HG03378 (cell line): Measurements from ENCODE around the gene SEPTIN2.
"Not testable (repeated sequence)": the region's sequence is repeated elsewhere in the genome, so short reads cannot be mapped to it uniquely, and the experiment has no call there.

ENCODE experiments used
- ATAC-seq: cut with Tn5 transposase; IDR thresholded peaks from one replicate; pipeline ENCODE4 v1.9.1; 2021; ENCODE audit warnings: mild to moderate bottlenecking, moderate library complexity; ENCODE audit not compliant: unreplicated experiment

SEPTIN2 gene

DNA sequence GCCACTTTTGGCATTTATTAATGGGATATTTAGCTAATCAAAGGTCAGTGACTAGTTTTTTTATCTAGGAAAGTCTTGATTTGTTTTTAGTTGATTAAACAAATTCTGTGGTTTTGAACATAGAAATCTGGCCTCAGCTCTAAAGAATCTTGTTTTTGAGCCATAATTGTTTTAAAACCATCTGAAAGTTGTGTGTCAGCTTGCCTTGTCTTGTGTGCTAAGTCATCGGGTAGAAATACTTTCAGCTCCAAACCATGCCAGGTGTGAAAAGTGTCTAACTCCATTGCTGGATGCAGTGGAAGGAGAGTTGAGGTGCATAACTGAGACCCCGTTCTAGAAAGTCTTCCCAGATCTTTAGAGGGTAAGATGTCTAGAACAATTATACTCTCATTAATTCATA, 63.1 kb downstream of the SEPTIN2 start:
- no peak for ATAC-seq

DNA sequence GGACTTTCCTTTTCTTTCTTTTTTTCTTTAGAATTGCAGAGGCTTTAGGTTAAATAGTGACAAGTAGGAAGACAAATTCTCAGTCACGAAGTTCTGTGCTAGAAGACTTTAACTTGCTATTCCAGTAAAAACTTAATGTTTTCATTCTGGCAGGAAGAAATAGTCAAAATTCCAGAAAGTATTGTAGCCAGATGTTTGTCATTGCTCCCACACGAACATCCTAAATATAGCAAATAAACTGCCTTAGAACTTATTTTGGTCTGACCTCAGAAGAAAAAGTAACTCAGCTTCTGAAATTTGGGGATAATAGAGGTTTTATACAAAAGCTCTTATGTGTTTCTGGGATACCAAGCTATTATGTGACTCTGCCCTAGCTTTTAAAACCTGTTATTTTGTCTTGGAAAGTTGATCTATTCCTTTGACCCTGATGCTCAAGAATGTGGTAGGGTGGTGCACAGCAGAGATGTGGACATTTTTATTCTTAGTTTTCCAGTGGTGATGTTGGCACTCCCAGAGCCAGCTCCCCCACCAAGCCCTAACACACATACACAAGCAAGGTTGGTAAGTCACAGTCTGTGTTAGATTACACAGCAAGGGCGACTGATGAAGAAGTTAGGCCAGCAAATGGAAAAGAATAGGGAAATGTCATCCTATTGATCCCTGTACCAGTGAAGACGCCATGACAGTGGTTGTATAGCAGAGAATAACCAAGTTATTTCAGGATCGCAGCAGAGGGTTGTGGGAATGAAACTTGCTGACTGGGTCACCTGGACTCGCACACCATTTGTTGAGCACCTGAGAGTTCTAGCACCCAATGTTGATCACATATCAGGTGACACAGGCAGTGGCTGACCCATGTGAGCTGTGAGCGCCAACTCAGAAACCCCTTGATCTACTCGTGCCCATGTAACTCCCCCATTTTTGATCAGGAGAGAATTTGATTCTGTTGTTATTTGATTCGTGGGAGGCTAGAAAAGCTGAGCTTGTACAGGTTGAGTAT, 64.1 kb downstream of the SEPTIN2 start:
- no peak for ATAC-seq

DNA sequence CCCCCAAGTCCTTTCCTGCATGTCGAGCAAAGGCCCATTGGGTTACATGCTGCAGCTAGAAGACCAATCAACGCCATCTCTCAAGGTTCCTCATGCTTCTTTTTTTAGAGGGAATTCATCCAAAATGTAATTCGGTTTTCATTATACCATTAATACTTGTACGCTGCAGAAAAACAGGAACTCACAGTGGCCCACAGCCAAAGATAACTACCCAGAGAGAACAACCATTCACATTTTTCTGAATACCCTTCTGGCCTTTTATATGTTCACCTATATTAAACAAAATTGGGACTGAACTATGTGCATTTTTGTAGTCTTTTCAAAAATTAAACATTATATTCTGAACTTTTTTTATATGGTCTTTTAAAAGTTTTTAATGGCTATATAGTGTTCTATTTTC, 66.1 kb downstream of the SEPTIN2 start:
- no peak for ATAC-seq

DNA sequence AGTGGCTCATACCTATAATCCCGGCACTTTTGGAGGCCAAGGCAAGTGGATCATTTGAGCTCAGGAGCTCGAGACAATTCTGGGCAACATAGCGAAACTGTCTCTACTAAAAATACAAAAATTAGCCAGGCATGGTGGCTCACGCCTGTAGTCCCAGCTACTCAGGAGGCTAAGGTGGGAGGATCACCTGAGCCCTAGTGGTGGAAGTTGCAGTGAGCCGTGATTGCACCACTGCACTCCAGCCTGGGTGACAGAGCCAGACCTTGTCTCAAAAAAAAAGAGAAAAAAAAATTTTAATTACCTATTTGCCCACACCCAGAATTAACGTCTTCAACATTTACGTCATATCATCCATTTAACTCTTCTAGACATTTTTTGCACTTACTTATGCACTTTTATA, 69.7 kb downstream of the SEPTIN2 start:
- ATAC-seq = not testable (repeated sequence)

DNA sequence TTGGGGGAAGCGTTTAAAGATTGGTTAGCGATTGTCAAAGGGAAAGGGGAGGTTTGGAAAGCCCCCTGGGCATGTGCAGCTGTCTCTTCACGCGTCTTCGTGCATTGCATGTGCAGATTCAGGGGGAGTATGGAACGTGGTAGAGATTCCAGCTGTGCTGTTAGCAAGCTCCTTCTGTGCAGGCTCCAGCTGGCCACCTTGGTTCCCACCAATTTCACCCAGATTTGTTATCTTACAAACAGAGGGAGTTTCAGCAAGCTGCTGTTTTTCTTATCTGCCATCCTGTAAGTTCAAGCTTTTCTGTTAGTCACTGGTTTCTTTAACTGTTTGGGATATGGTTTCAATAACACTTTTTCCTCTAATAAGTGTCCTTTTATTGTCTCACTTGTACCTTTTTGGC, 70.8 kb downstream of the SEPTIN2 start:
- ATAC-seq = no peak

DNA sequence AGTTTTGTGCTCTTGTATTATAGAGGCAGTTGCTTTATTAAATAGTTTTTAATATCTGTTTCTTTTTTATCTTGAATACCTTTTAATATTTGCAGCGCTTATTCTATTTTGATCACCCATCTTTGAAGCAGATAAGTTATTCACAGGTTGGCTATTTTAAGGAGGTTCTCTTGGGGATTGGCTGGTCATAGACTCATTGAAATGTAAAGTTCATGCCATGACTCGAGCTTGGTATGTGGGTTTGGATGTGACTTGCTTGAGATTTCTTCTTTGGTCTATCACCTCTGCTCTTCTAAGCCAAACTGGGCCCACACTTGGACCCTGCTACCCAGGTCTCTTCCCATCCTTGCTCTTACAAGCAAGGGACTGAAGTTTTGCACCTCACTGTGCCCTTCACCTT, 74.0 kb downstream of the SEPTIN2 start:
- no peak for ATAC-seq

DNA sequence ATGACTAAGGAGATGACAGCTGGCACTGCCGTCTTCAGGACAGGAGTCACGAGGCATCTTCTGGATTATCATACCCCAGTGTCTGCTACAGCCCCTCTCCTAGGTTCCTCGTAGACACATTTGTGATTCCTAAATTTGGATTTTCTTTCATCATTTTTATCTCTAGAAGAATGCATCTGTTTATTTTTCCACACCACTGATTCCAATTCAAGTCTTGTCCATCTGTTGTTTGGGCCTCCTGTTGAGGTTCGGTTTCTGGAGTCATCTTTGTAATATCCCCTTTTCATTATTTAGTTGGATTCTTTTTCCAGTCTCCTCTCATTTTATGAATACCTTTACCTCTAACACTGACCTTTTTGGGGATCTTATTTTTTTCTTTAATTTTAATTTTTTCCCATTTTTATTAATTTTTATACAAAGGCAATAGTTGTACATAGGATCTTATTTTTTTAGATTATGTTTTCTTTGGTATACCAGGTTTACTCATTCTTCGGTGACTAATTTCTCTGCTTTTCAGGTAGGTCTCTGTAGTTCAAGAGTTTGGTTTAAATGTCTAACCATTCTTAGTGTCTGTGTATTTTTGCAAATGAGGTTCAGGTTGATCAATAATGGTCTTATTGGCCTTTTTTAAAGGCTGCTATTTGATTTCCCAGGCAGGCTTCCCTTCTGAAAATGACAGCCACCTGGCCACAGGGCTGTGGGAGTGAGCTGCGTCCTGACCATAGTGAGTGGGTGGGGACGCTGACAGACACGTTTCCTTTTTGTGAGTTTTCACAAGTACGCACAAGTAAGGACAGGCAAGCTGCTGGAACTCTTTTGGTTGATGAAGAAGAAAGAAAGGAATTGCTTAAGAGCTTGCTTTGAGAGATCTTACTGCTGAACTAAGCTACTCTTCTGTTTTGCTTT, 74.8 kb downstream of the SEPTIN2 start:
- no peak for ATAC-seq

DNA sequence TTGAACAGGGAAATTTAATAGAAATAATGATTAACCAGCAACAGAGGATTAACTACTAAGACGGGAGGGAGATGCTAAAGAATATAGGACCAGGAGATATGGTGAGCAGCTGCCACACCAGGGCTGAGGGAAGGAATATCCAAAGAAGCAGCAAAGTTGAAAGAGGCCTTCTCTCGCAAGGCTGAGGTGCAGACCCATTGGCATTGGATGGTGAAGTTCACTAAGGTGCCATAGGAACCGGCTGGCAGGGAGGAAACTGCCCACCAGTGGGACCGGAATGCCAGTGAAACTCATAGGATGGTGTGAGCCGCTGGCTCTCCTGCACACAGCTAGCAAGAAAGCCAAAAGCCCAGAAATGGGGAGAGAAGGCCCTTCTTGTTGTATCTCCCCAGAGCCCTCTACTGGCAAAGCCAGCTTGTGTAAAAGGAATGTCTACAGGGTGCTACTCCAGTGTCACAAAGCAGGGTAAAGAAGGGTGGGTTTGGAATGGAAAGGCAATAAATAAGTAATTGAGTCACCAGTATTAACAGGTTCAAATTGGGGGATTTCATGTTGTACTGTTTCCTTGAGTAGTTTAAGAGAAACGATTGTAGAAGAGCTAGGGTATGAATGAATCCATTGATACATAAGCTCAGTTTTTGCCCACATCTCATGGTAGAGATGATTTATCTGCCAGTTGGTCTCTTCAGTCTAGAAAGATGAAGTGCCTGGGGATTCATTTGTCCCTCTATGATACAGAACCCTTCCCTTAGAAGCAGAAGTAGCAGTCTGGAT, 76.4 kb downstream of the SEPTIN2 start:
- no peak for ATAC-seq

DNA sequence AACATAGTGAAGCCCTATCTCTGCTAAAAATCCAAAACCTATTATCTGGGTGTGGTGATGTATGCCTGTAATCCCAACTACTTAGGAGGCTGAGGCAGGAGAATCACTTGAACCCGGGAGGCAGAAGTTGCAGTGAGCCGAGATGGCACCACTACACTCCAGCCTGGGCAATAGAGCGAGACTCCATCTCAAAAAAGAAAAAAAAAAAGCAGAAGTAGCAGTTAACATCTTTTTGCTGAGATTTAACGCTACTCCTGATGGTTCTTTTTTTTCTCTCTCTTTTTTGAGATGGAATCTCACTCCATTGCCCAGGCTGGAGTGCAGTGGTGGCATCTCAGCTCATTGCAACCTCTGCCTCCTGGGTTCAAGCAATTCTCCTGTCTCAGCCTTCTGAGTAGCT, 77.0 kb downstream of the SEPTIN2 start:
- not testable (repeated sequence) for ATAC-seq

DNA sequence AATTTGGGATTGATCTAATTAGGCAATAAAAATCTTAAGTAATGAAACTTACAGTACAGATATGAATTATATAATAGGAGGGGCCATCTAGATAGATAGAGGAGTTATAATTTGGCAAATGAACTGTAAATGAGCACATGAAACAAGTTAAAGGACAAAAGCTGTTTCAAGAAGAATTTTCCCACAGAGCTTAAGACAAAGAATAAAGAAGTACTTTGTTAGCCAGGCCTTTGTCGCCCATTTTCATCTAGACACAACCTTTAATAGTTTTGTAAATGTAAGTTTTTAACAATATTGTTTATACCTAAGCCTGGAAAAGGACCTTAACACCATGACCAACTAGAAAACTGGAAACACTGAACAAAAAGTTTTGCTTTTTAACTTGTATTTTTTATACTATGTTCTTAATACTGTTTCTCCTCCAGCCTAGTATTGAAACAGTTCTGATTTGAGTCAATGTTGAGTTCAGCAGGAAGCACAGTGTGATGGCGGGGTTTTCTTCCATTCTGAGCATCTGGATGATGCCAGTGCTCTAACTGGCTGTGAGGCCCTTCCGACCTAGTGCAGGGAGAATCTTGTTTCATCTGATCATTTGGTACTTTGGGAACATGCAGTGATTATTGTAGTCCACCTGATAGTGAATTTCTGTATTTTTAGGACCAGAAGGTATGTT, 77.9 kb downstream of the SEPTIN2 start:
- no peak for ATAC-seq

DNA sequence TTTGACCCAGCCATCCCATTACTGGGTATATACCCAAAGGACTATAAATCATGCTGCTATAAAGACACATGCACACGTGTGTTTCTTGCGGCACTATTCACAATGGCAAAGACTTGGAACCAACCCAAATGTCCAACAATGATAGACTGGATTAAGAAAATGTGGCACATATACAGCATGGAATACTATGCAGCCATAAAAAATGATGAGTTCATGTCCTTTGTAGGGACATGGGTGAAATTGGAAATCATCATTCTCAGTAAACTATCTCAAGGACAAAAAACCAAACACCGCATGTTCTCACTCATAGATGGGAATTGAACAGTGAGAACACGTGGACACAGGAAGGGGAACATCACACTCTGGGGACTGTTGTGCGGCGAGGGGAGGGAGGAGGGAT, 81.1 kb downstream of the SEPTIN2 start:
- not testable (repeated sequence) for ATAC-seq

DNA sequence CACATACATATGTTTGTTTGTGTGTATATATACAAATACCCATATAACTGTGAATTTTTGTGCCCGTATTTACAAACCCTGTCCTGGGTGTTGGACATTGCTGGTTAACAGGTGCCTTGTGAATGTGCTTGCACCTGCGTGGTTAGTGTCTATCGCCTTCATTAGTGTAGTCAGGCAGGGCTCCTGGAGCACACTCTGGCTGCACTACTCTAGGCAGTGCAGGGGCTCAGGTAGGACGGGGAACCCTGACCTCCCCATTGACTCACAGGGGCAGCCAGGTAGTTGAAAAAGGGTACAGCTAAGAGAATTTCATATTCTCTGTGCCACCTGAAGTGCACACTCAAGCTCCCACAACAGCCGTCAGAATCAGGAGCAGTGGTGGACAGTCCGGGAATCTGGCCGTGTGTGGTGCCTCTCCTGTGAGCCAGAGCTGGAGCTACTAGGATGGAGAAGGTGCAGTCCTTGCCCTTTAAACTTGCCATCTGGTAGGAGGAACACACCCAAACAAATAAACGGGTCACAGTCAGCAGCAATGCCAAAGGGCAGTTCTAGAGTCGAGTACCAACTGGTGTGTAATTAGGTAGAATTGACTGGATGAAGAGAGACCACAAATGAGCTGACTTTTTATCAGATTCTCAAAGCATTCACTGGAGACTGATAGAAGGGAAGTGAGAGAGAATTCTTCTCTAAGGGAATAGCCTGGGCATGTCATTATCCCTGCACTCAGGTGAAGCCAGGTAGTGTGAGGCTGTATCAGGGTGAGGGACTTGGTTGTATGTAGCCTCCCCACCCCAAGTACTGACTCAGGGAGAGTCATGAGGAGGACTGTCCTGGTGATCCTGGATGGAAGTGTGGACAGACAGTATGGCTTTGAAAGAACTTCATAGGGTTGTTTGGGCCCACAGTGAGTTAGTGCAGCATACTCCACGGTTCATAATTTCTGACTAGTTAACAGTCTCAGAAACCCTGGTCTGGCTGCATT, 84.5 kb downstream of the SEPTIN2 start:
- ATAC-seq = no peak
